Measurements from ENCODE around the gene INPP5A. TPM values are rescaled to one million over a fixed set of nuclear protein-coding genes. Genes with fewer than 3 reads are reported as not detected.

The INPP5A gene
- total RNA-seq, 1 experiment from 2014 or later, result 22.6 TPM

- Histone ChIP-seq H3K4me3 (ENCODE audit: low read length) (no peak overlapping the region), H3K9me3 (ENCODE audit: low read length) (no peaks in the 10 kb centered on the region), H3F3A (ENCODE audit: low read length, unreplicated experiment) (no peaks in the 10 kb centered on the region), H2AFZ (ENCODE audit: low read length) (no peak overlapping the region), H3K9ac (ENCODE audit: low read length) (no peak overlapping the region), H3K27me3 (ENCODE audit: low read length) (no peaks in the 10 kb centered on the region), H3K27ac (ENCODE audit: low read length) (no peak overlapping the region), H3K79me2 (ENCODE audit: low read length) (peaks cover 50% of the 10 kb centered on the region), H3K9me2 (replicated peaks; ENCODE audit: low read length) (no peaks in the 10 kb centered on the region), H3K4me1 (ENCODE audit: insufficient read depth, low read length) (peaks cover 20% of the 10 kb centered on the region), H4K20me1 (ENCODE audit: low read length) (no peaks in the 10 kb centered on the region), H3K36me3 (ENCODE audit: low read depth, low read length) (no peaks in the 10 kb centered on the region), H3K4me2 (ENCODE audit: low read length) (no peak overlapping the region)
- BruUV-seq (replicated peaks), result no TSS peak
- TF ChIP-seq CTCF (conservative IDR thresholded peaks at IDR 0.05; ENCODE audit: low read depth, low read length), result no peak
- TF ChIP-seq EZH2 (IDR thresholded peaks at IDR 0.05; ENCODE audit: low read length, unreplicated experiment), result no peak
- intact Hi-C loops (cut with micrococcal nuclease), result no loop called here
- ChIA-PET POLR2A (ENCODE audit: unreplicated experiment) (no interaction called here), CTCF (interaction anchor here (0.7 kb wide), 1 partner anchor 55 kb away, joined by 5 read pairs; no protein-coding TSS in a partner anchor)
- ATAC-seq (no peak), DNase-seq (no peak)
Measured at GRCh38 chr10:132580143-132580542, 42.6 kb downstream of the INPP5A start.

DNA sequence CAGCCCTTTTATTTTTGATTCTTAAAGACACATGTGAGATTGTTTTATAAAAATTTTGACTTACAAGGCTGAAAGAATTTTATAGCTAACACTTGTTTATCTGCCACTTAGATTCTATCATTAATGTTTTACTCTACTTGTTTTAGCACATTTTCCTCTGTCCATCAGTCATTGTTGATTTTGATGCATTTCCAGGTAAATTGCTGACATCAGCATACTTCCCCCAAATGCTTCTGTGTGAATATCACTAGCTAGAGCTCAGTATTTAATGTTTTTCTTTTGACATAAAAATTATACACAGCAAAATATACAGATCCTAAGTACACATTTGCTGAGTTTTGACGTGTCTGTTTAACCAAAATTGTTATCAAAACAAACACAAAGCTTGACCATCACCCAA is 43.0 kb downstream of the INPP5A start:
- no TSS peak for BruUV-seq (replicated peaks)
- H3K9me3 ChIP-seq (ENCODE audit: low read length), result no peaks in the 10 kb centered on the region
- DNase-seq, result no peak
- no peaks in the 10 kb centered on the region for H3K9me2 ChIP-seq (replicated peaks; ENCODE audit: low read length)
- H4K20me1 ChIP-seq (ENCODE audit: low read length), result no peaks in the 10 kb centered on the region
- no peak overlapping the region for H2AFZ ChIP-seq (ENCODE audit: low read length)
- no peak overlapping the region for H3K27ac ChIP-seq (ENCODE audit: low read length)
- H3F3A ChIP-seq (ENCODE audit: low read length, unreplicated experiment), result no peaks in the 10 kb centered on the region
- H3K36me3 ChIP-seq (ENCODE audit: low read depth, low read length), result no peaks in the 10 kb centered on the region
- H3K4me1 ChIP-seq (ENCODE audit: insufficient read depth, low read length), result peaks cover 19% of the 10 kb centered on the region
- ChIA-PET POLR2A (ENCODE audit: unreplicated experiment) (no interaction called here), CTCF (interaction anchor here (0.7 kb wide), 1 partner anchor 55 kb away, joined by 5 read pairs; no protein-coding TSS in a partner anchor)
- H3K79me2 ChIP-seq (ENCODE audit: low read length), result peaks cover 50% of the 10 kb centered on the region
- TF ChIP-seq EZH2phosphoT487 (IDR thresholded peaks at IDR 0.05; ENCODE audit: borderline replicate concordance, low read length) (no peak), EZH2 (IDR thresholded peaks at IDR 0.05; ENCODE audit: low read length, unreplicated experiment) (no peak), CTCF (conservative IDR thresholded peaks at IDR 0.05; ENCODE audit: low read depth, low read length) (no peak)
- H3K4me3 ChIP-seq (ENCODE audit: low read length), result no peak overlapping the region
- H3K9ac ChIP-seq (ENCODE audit: low read length), result no peak overlapping the region
- H3K27me3 ChIP-seq (ENCODE audit: low read length), result no peaks in the 10 kb centered on the region
- no peak overlapping the region for H3K4me2 ChIP-seq (ENCODE audit: low read length)
- no peak for ATAC-seq
- intact Hi-C loops (cut with micrococcal nuclease), result no loop called here

DNA sequence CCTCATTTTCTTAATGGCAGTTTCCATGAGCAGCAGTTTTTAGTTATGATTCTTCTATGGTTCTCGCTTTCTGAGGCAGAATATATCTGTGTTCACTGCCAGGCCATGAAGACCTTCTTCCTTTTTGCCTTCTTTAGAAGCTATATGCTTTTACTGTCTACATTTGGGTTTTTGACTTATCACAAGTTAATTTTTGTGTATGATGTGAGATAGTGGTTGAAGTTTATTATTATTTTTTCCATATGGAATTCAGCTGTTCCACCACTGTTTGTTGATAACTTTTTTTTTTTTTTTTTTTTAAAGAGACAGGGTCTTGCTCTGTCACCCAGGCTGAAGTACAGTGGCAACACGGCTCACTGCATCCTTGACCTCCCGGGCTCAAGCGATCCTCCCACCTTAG is 44.5 kb downstream of the INPP5A start:
- no peaks in the 10 kb centered on the region for H3K9me2 ChIP-seq (replicated peaks; ENCODE audit: low read length)
- no TSS peak for BruUV-seq (replicated peaks)
- no peak overlapping the region for H2AFZ ChIP-seq (ENCODE audit: low read length)
- no peak overlapping the region for H3K27ac ChIP-seq (ENCODE audit: low read length)
- H3K4me3 ChIP-seq (ENCODE audit: low read length), result no peak overlapping the region
- no peaks in the 10 kb centered on the region for H3K27me3 ChIP-seq (ENCODE audit: low read length)
- peaks cover 3% of the 10 kb centered on the region for H3K4me1 ChIP-seq (ENCODE audit: insufficient read depth, low read length)
- H3F3A ChIP-seq (ENCODE audit: low read length, unreplicated experiment), result no peaks in the 10 kb centered on the region
- ATAC-seq (no peak), DNase-seq (no peak)
- peaks cover 45% of the 10 kb centered on the region for H3K79me2 ChIP-seq (ENCODE audit: low read length)
- H3K9me3 ChIP-seq (ENCODE audit: low read length), result no peaks in the 10 kb centered on the region
- H3K4me2 ChIP-seq (ENCODE audit: low read length), result no peak overlapping the region
- no peaks in the 10 kb centered on the region for H4K20me1 ChIP-seq (ENCODE audit: low read length)
- ChIA-PET CTCF (no interaction called here), POLR2A (ENCODE audit: unreplicated experiment) (no interaction called here)
- intact Hi-C loops (cut with micrococcal nuclease), result no loop called here
- no peaks in the 10 kb centered on the region for H3K36me3 ChIP-seq (ENCODE audit: low read depth, low read length)
- TF ChIP-seq EZH2 (IDR thresholded peaks at IDR 0.05; ENCODE audit: low read length, unreplicated experiment), result no peak
- H3K9ac ChIP-seq (ENCODE audit: low read length), result no peak overlapping the region

All from PC-3 (cell line).